H1 (cell line): ENCODE data around the gene ASB13. TPM values are rescaled to one million over a fixed set of nuclear protein-coding genes. Genes with fewer than 3 reads are reported as not detected.

ENCODE experiments used
- CTCF ChIA-PET: fragments of 300-600 bp; sonication (Branson Sonifier 250); formaldehyde crosslinking; loops from one replicate; lab custom pipeline; 2021; ENCODE audit not compliant: partially characterized antibody; lab: Charles Lee
- POLR2A ChIA-PET: fragments of 300-600 bp; sonication (Branson Sonifier 250); formaldehyde crosslinking; loops from one replicate; lab custom pipeline; 2021; ENCODE audit warnings: inconsistent platforms; ENCODE audit not compliant: partially characterized antibody; lab: Charles Lee
- DNase-seq, 2 experiments: peaks; one replicate each; pipeline versions ENCODE4 v3.0.0 to v3.0.0-alpha.2; 2010 to 2022; ENCODE audit warnings: low spot score in 2 of 2, low read depth in 1 of 2, mixed read lengths in 1 of 2
- FAIRE-seq: peaks from 2 replicates; lab custom pipeline; 2011; peaks lifted over from hg19 to GRCh38; lab: Jason Lieb, UNC
- H2AFZ ChIP-seq: 2 replicates; pipeline ENCODE4 v1.8.1; 2012; ENCODE audit warnings: low read length, inconsistent platforms
- H2AK5ac ChIP-seq: 2 replicates; pipeline ENCODE4 v1.6.1; 2013; ENCODE audit warnings: low read depth, low read length
- H2BK120ac ChIP-seq: replicated peaks from 2 replicates; pipeline ENCODE3; 2013; ENCODE audit warnings: low read depth, low read length, inconsistent platforms
- H2BK12ac ChIP-seq: 2 replicates; pipeline ENCODE4 v1.6.1; 2013; ENCODE audit warnings: low read depth, low read length
- H2BK15ac ChIP-seq: 2 replicates; pipeline ENCODE4 v1.6.1; 2013; ENCODE audit warnings: low read length
- H2BK20ac ChIP-seq: 2 replicates; pipeline ENCODE4 v1.6.1; 2013; ENCODE audit warnings: low read length
- H2BK5ac ChIP-seq: 2 replicates; pipeline ENCODE4 v1.6.1; 2013; ENCODE audit warnings: low read depth, low read length
- H3K14ac ChIP-seq: 2 replicates; pipeline ENCODE4 v1.6.1; 2013; ENCODE audit warnings: inconsistent platforms; ENCODE audit not compliant: insufficient read length
- H3K18ac ChIP-seq: 2 replicates; pipeline ENCODE4 v1.6.1; 2013; ENCODE audit warnings: low read length; ENCODE audit errors: extremely low read depth
- H3K23ac ChIP-seq: 2 replicates; pipeline ENCODE4 v1.6.1; 2013; ENCODE audit warnings: inconsistent platforms; ENCODE audit not compliant: insufficient read length
- H3K23me2 ChIP-seq: 2 replicates; pipeline ENCODE4 v1.6.1; 2013; ENCODE audit warnings: low read depth, low read length
- H3K27ac ChIP-seq: 2 replicates; pipeline ENCODE4 v1.6.1; 2011; ENCODE audit warnings: low read depth, low read length, inconsistent platforms
- H3K27me3 ChIP-seq, 4 experiments: replicated peaks in 1 of 4; 1 replicate in 1 of 4; 2 replicates in 3 of 4; pipeline versions ENCODE4 v1.6.1 to v1.8.1; 2011 to 2013; ENCODE audit warnings: low read length in 3 of 4, mild to moderate bottlenecking in 3 of 4, inconsistent platforms in 2 of 4, mixed read lengths in 2 of 4, moderate library complexity in 1 of 4; ENCODE audit not compliant: control insufficient read depth in 3 of 4, insufficient read depth in 3 of 4; ENCODE audit errors: extremely low read depth in 1 of 4
- H3K36me3 ChIP-seq, 4 experiments: 2 replicates each; pipeline versions ENCODE4 v1.6.1 to v1.8.1; 2011 to 2013; ENCODE audit warnings: mild to moderate bottlenecking in 4 of 4, low read length in 3 of 4, moderate library complexity in 2 of 4, control low read depth in 1 of 4, inconsistent platforms in 1 of 4; ENCODE audit not compliant: insufficient read depth in 4 of 4, control insufficient read depth in 2 of 4
- H3K4ac ChIP-seq: replicated peaks from 2 replicates; pipeline ENCODE3; 2013; ENCODE audit warnings: low read length, low read depth, mixed read lengths, inconsistent platforms; ENCODE audit not compliant: insufficient read length
- H3K4me1 ChIP-seq, 4 experiments: replicated peaks in 1 of 4; 1 replicate in 1 of 4; 2 replicates in 3 of 4; pipeline versions ENCODE4 v1.6.1 to v1.8.1; 2011 to 2013; ENCODE audit warnings: low read length in 3 of 4, inconsistent platforms in 2 of 4, mixed read lengths in 1 of 4; ENCODE audit not compliant: insufficient read depth in 4 of 4, control insufficient read depth in 3 of 4
- H3K4me2 ChIP-seq, 2 experiments: 2 replicates each; pipeline versions ENCODE4 v1.6.1 to v1.8.1; 2011 to 2013; ENCODE audit warnings: low read depth in 2 of 2, low read length in 2 of 2, control low read depth in 1 of 2, inconsistent platforms in 1 of 2, mild to moderate bottlenecking in 1 of 2; ENCODE audit not compliant: insufficient read depth in 1 of 2
- H3K4me3 ChIP-seq, 4 experiments: fragments of 200-600, 300-600 bp in 1 of 4; sonication (generic), shearing (Covaris generic), sonication (Bioruptor Twin) in 1 of 4; 2 replicates each; pipeline versions ENCODE4 v1.5.1 to v1.8.1; 2011 to 2016; ENCODE audit warnings: low read length in 4 of 4, low read depth in 3 of 4, control low read depth in 2 of 4, inconsistent platforms in 2 of 4, mild to moderate bottlenecking in 2 of 4, mixed read lengths in 1 of 4, moderate library complexity in 1 of 4; ENCODE audit not compliant: insufficient read depth in 2 of 4; ENCODE audit errors: extremely low read depth in 1 of 4
- H3K56ac ChIP-seq: replicated peaks from 2 replicates; pipeline ENCODE3; 2013; ENCODE audit warnings: low read depth, mild to moderate bottlenecking, mixed read lengths, low read length, inconsistent platforms; ENCODE audit not compliant: insufficient read length
- H3K79me1 ChIP-seq: 2 replicates; pipeline ENCODE4 v1.6.1; 2013; ENCODE audit warnings: low read depth, low read length, control low read depth
- H3K79me2 ChIP-seq, 2 experiments: 2 replicates each; pipeline versions ENCODE4 v1.6.1 to v1.8.1; 2012 to 2013; ENCODE audit warnings: low read length in 2 of 2, mild to moderate bottlenecking in 2 of 2, inconsistent platforms in 1 of 2; ENCODE audit not compliant: insufficient read depth in 2 of 2, control insufficient read depth in 1 of 2
- H3K9ac ChIP-seq, 4 experiments: replicated peaks in 1 of 4; 1 replicate in 1 of 4; 2 replicates in 3 of 4; pipeline versions ENCODE4 v1.6.1 to v1.8.1; 2011 to 2013; ENCODE audit warnings: low read depth in 3 of 4, low read length in 3 of 4, control low read depth in 2 of 4, mild to moderate bottlenecking in 2 of 4, moderate library complexity in 2 of 4, inconsistent platforms in 1 of 4; ENCODE audit errors: extremely low read depth in 1 of 4
- H3K9me3 ChIP-seq, 2 experiments: 2 replicates each; pipeline versions ENCODE4 v1.6.1 to v1.8.1; 2012 to 2013; ENCODE audit warnings: mild to moderate bottlenecking in 2 of 2, moderate library complexity in 2 of 2, control low read depth in 1 of 2, inconsistent platforms in 1 of 2, low read depth in 1 of 2, low read length in 1 of 2, mixed read lengths in 1 of 2; ENCODE audit not compliant: insufficient read depth in 2 of 2
- H4K20me1 ChIP-seq, 2 experiments: replicated peaks in 1 of 2; 2 replicates each; pipeline versions ENCODE3 to v1.8.1; 2011 to 2013; ENCODE audit warnings: inconsistent platforms in 2 of 2, low read length in 2 of 2, mild to moderate bottlenecking in 1 of 2; ENCODE audit not compliant: insufficient read depth in 2 of 2, control insufficient read depth in 1 of 2
- H4K5ac ChIP-seq: 2 replicates; pipeline ENCODE4 v1.6.1; 2013; ENCODE audit warnings: low read length, low read depth, mixed read lengths, inconsistent platforms; ENCODE audit not compliant: insufficient read length
- H4K8ac ChIP-seq: 2 replicates; pipeline ENCODE4 v1.8.0; 2013; ENCODE audit warnings: mild to moderate bottlenecking, moderate library complexity, low read length, inconsistent platforms; ENCODE audit not compliant: insufficient read depth; ENCODE audit errors: extremely low read depth
- H4K91ac ChIP-seq: replicated peaks from 2 replicates; pipeline ENCODE3; 2013; ENCODE audit warnings: low read length, mixed read lengths, inconsistent platforms; ENCODE audit not compliant: insufficient read length
- ATF3 ChIP-seq: IDR thresholded peaks from 2 replicates; pipeline ENCODE4 v1.6.1; 2011; ENCODE audit warnings: low read depth, mild to moderate bottlenecking, low read length; ENCODE audit not compliant: insufficient read depth
- HDAC6 ChIP-seq: IDR thresholded peaks from one replicate; pipeline ENCODE4 v1.7.1; 2012; ENCODE audit warnings: low read depth, mild to moderate bottlenecking, inconsistent platforms, low read length, moderate library complexity
- JUND ChIP-seq: IDR thresholded peaks from 2 replicates; pipeline ENCODE4 v1.6.1; 2011; ENCODE audit warnings: mild to moderate bottlenecking, improper control_type of control experiment, low read length
- KDM1A ChIP-seq: fragments of 200-600, 300-600 bp; sonication (generic); IDR thresholded peaks from 2 replicates; pipeline ENCODE4 v1.7.1; 2016; ENCODE audit warnings: mild to moderate bottlenecking, low read length, borderline replicate concordance
- KDM4A ChIP-seq: IDR thresholded peaks from one replicate; pipeline ENCODE4 v1.7.1; 2012; ENCODE audit warnings: low read depth, mild to moderate bottlenecking, moderate library complexity, low read length, inconsistent platforms; ENCODE audit not compliant: severe bottlenecking
- MAX ChIP-seq: IDR thresholded peaks from 2 replicates; pipeline ENCODE4 v1.6.1; 2012; ENCODE audit warnings: inconsistent platforms
- PHF8 ChIP-seq: fragments of 200-600 bp; sonication (generic); conservative IDR thresholded peaks from 2 replicates; pipeline ENCODE4 v1.7.1; 2012; ENCODE audit warnings: low read depth, mild to moderate bottlenecking, inconsistent platforms, low read length, moderate library complexity
- POU5F1 ChIP-seq: IDR thresholded peaks from 2 replicates; pipeline ENCODE4 v1.6.1; 2011; ENCODE audit warnings: low read depth, mild to moderate bottlenecking, low read length, moderate library complexity
- RNF2 ChIP-seq: fragments of 200-900, 300-1000 bp; sonication (generic); IDR thresholded peaks from 2 replicates; pipeline ENCODE4 v1.7.1; 2016; ENCODE audit warnings: borderline replicate concordance, low read depth, mild to moderate bottlenecking, antibody characterized with exemption, low read length; ENCODE audit not compliant: poor library complexity, severe bottlenecking; ENCODE audit errors: missing control alignments
- SIRT6 ChIP-seq: IDR thresholded peaks from one replicate; pipeline ENCODE4 v1.7.1; 2012; ENCODE audit warnings: low read length, inconsistent platforms
- TAF7 ChIP-seq: optimal IDR thresholded peaks from 2 replicates; pipeline ENCODE3; 2011; ENCODE audit warnings: low read depth, mild to moderate bottlenecking, inconsistent platforms, low read length, moderate library complexity, borderline replicate concordance
- TEAD4 ChIP-seq: IDR thresholded peaks from 2 replicates; pipeline ENCODE4 v1.6.1; 2012; ENCODE audit warnings: low read depth, low read length, inconsistent platforms, mixed read lengths
- WGBS, 2 experiments: shearing (Covaris generic) in 1 of 2; methylation state at CpG; one replicate each; pipeline versions ENCODE4 v1.1.6 to v1.1.7; 2013 to 2015; ENCODE audit warnings: low lambda C conversion rate in 2 of 2, mixed read lengths in 2 of 2, inconsistent platforms in 1 of 2, low coverage in 1 of 2, missing lambda C conversion rate in 1 of 2; ENCODE audit not compliant: insufficient replicate concordance in 2 of 2, insufficient coverage in 1 of 2, insufficient read length in 1 of 2; ENCODE audit errors: extremely low coverage in 1 of 2, missing lambda C conversion rate in 1 of 2; 5-methylcytosine and 5-hydroxymethylcytosine counted together
- polyA plus RNA-seq, 7 experiments: library from polyadenylated mRNA; depleted of rRNA in 3 of 7; stranded (reverse) in 5 of 7; unstranded in 2 of 7; fragments of >200 nt in 5 of 7; fragments of 200-250 nt in 2 of 7; gene quantifications; 1 replicate in 5 of 7; 2 replicates in 1 of 7; 4 replicates in 1 of 7; pipeline versions ENCODE4 v1.2.1 to v1.2.3, GENCODE V29; 2011 to 2013; ENCODE audit warnings: missing spikeins in 2 of 7, mixed read lengths in 2 of 7
- total RNA-seq: library from RNA; stranded (reverse); fragmentation: NEBNext Ultra II Directional; extraction: Animal tissue kit (Norgen Biotek cat#: 25700); gene quantifications from 2 replicates; pipeline ENCODE4 v1.2.1, GENCODE V29; 2021

The ASB13 gene
- total and polyA plus RNA-seq, 2 of the 8 experiments (the other 6 are each of a cell fraction or from before 2014, with no cell fraction given): 12.3 to 20.2 TPM

- FAIRE-seq: no peak
- Histone ChIP-seq H3K27ac (no peak overlapping the region), H2BK12ac (no peak overlapping the region), H3K9me3 (no peaks in the 10 kb centered on the region), H3K56ac (no peak overlapping the region), H4K91ac (no peak overlapping the region), H3K4me3 (no peak overlapping the region), H2AFZ (no peak overlapping the region), H2BK120ac (no peak overlapping the region), H3K36me3 (no peaks in the 10 kb centered on the region), H3K9ac (no peak overlapping the region), H3K4me2 (no peak overlapping the region), H4K20me1 (no peaks in the 10 kb centered on the region), H3K18ac (no peak overlapping the region), H3K4me1 (peaks cover 1 to 10% (median 6%) of the 10 kb centered on the region in 4 experiments; a peak in 5 of 7 replicates), H3K4ac (no peak overlapping the region), H3K23ac (no peak overlapping the region), H2BK20ac (no peak overlapping the region), H2AK5ac (no peak overlapping the region), H3K14ac (no peak overlapping the region), H3K27me3 (no peaks in the 10 kb centered on the region), H3K79me2 (no peaks in the 10 kb centered on the region), H2BK5ac (no peak overlapping the region), H4K5ac (no peak overlapping the region), H3K79me1 (no peaks in the 10 kb centered on the region), H2BK15ac (no peak overlapping the region), H4K8ac (peak overlapping the region; percentile 29; the same call in 1 of the 2 replicates), H3K23me2 (peaks cover 2% of the 10 kb centered on the region; the same call in 1 of the 2 replicates)
- DNase-seq: no peak
- ChIA-PET POLR2A (interaction anchor here (1.0 kb wide), 1 partner anchor 10 kb away, joined by 3 read pairs; no protein-coding TSS in a partner anchor), CTCF (interaction anchor here (0.6 to 3.8 kb wide), 8 partner anchors 10 to 334 kb away, joined by 3 to 16 read pairs (median 4); no protein-coding TSS in a partner anchor)
- 89% methylated on average over 7 of the region's 7 CpGs; no CpG with 5 or more reads in 1 of the 2 experiments for WGBS, 2 experiments
- TF ChIP-seq PHF8: no peak
- TF ChIP-seq TEAD4: no peak
- TF ChIP-seq HDAC6: no peak
- TF ChIP-seq SIRT6: no peak
- TF ChIP-seq KDM1A: no peak
- TF ChIP-seq ATF3: no peak
- no peak for TF ChIP-seq RNF2
- TF ChIP-seq TAF7: no peak
- TF ChIP-seq POU5F1: no peak
- TF ChIP-seq KDM4A: no peak
- TF ChIP-seq JUND: no peak
- TF ChIP-seq MAX: no peak
These were observed 70.8 kb downstream of the ASB13 start for GRCh38 chr10:5595591-5595990.
